CD14-positive monocyte (primary cell): ENCODE results near the gene LCE4A. TPM values are rescaled to one million over a fixed set of nuclear protein-coding genes. Genes with fewer than 3 reads are reported as not detected.

Source experiments
- DNase-seq, 3 donors: peaks; one replicate each; pipeline ENCODE4 v3.0.0-alpha.2; 2011 to 2022
- H2AFZ ChIP-seq: 2 replicates; pipeline ENCODE4 v1.6.0; 2012; ENCODE audit warnings: mild to moderate bottlenecking, low read depth, low read length, inconsistent platforms; ENCODE audit not compliant: insufficient read depth, poor library complexity, severe bottlenecking
- H3K27ac ChIP-seq, 2 donors: 1 replicate in 1 of 2; 2 replicates in 1 of 2; pipeline ENCODE4 v1.5.1; 2012 to 2013; ENCODE audit warnings: low read length in 2 of 2, control low read depth in 1 of 2, inconsistent platforms in 1 of 2, low read depth in 1 of 2, mild to moderate bottlenecking in 1 of 2
- H3K27me3 ChIP-seq, 2 donors: one replicate each; pipeline versions ENCODE4 v1.6.0 to v1.6.1; 2011 to 2013; ENCODE audit warnings: low read length in 2 of 2; ENCODE audit not compliant: control insufficient read depth in 2 of 2, insufficient read depth in 2 of 2
- H3K36me3 ChIP-seq, 2 donors: replicated peaks in 1 of 2; 1 replicate in 1 of 2; 2 replicates in 1 of 2; pipeline versions ENCODE4 v1.5.1 to v1.6.1; 2012 to 2013; ENCODE audit warnings: low read length in 2 of 2, control low read depth in 1 of 2, inconsistent platforms in 1 of 2, mild to moderate bottlenecking in 1 of 2; ENCODE audit not compliant: insufficient read depth in 2 of 2, control insufficient read depth in 1 of 2
- H3K4me1 ChIP-seq, 2 donors: 1 replicate in 1 of 2; 2 replicates in 1 of 2; pipeline versions ENCODE4 v1.5.1 to v1.6.1; 2012 to 2013; ENCODE audit warnings: low read length in 2 of 2, control low read depth in 1 of 2, inconsistent platforms in 1 of 2, mild to moderate bottlenecking in 1 of 2, moderate library complexity in 1 of 2; ENCODE audit not compliant: insufficient read depth in 2 of 2, control insufficient read depth in 1 of 2
- H3K4me2 ChIP-seq: replicated peaks from 2 replicates; pipeline ENCODE3; 2012; ENCODE audit warnings: low read length, moderate library complexity, mild to moderate bottlenecking; ENCODE audit not compliant: poor library complexity, severe bottlenecking; ENCODE audit errors: extremely low read depth
- H3K4me3 ChIP-seq, 3 experiments: fragments of 200-600 bp in 1 of 3; sonication (generic) in 1 of 3; replicated peaks in 1 of 3; 1 replicate in 2 of 3; 2 replicates in 1 of 3; pipeline ENCODE4 v1.5.1; 2011 to 2013; ENCODE audit warnings: low read length in 3 of 3, mild to moderate bottlenecking in 3 of 3, control low read depth in 2 of 3, low read depth in 2 of 3, inconsistent platforms in 1 of 3, moderate library complexity in 1 of 3
- H3K79me2 ChIP-seq: 2 replicates; pipeline ENCODE4 v1.6.0; 2012; ENCODE audit warnings: mild to moderate bottlenecking, control low read depth, inconsistent platforms, low read length, moderate library complexity; ENCODE audit not compliant: insufficient read depth
- H3K9ac ChIP-seq: 2 replicates; pipeline ENCODE4 v1.6.0; 2017; ENCODE audit warnings: low read length, mild to moderate bottlenecking; ENCODE audit not compliant: insufficient read depth, poor library complexity, severe bottlenecking
- H3K9me3 ChIP-seq, 2 donors: replicated peaks in 1 of 2; 1 replicate in 1 of 2; 2 replicates in 1 of 2; pipeline versions ENCODE4 v1.5.1 to v1.6.1; 2012 to 2013; ENCODE audit warnings: low read length in 2 of 2, control low read depth in 1 of 2; ENCODE audit not compliant: control insufficient read depth in 1 of 2, insufficient read depth in 1 of 2
- H4K20me1 ChIP-seq: 2 replicates; pipeline ENCODE4 v1.6.0; 2012; ENCODE audit warnings: mild to moderate bottlenecking, low read length, control low read depth, moderate library complexity; ENCODE audit not compliant: insufficient read depth
- H3K27ac Mint-ChIP-seq, 7 donors: one replicate each; pipeline ENCODE4 v1.8.0; 2020; ENCODE audit warnings: mild to moderate bottlenecking in 7 of 7, mixed read lengths in 7 of 7, moderate library complexity in 6 of 7, inconsistent platforms in 2 of 7
- H3K27me3 Mint-ChIP-seq, 3 donors: one replicate each; pipeline ENCODE4 v1.8.0; 2021 to 2022; ENCODE audit warnings: low read depth in 3 of 3, mild to moderate bottlenecking in 3 of 3, mixed read lengths in 3 of 3, moderate library complexity in 3 of 3, inconsistent platforms in 1 of 3
- H3K36me3 Mint-ChIP-seq, 2 donors: one replicate each; pipeline ENCODE4 v1.8.0; 2020; ENCODE audit warnings: mixed read lengths in 2 of 2, inconsistent platforms in 1 of 2, mild to moderate bottlenecking in 1 of 2
- H3K4me1 Mint-ChIP-seq: one replicate; pipeline ENCODE4 v1.8.0; 2020; ENCODE audit warnings: mild to moderate bottlenecking, mixed read lengths
- H3K4me3 Mint-ChIP-seq, 2 donors: one replicate each; pipeline ENCODE4 v1.8.0; 2020; ENCODE audit warnings: mild to moderate bottlenecking in 2 of 2, mixed read lengths in 2 of 2, moderate library complexity in 1 of 2
- H3K9me3 Mint-ChIP-seq, 7 donors: one replicate each; pipeline ENCODE4 v1.8.0; 2020 to 2022; ENCODE audit warnings: mixed read lengths in 7 of 7, mild to moderate bottlenecking in 6 of 7, moderate library complexity in 6 of 7, inconsistent platforms in 2 of 7
- WGBS: methylation state at CpG from one replicate; pipeline ENCODE4 v1.1.5; 2013; ENCODE audit warnings: missing lambda C conversion rate; ENCODE audit not compliant: insufficient coverage; 5-methylcytosine and 5-hydroxymethylcytosine counted together
- intact Hi-C, 2 donors: fragments of 100-400 bp; cut with micrococcal nuclease; formaldehyde crosslinking; loops; one replicate each; pipeline versions ENCODE4 v1.15.0 to v1.15.1; 2023
- polyA plus RNA-seq, 3 donors: library from polyadenylated mRNA; depleted of rRNA in 1 of 3; unstranded in 2 of 3; stranded (reverse) in 1 of 3; fragments of 300-500 nt in 2 of 3; fragments of >200 nt in 1 of 3; fragmentation: Illumina TruSeq in 2 of 3; gene quantifications; 1 replicate in 2 of 3; 2 replicates in 1 of 3; pipeline ENCODE4 v1.2.3, GENCODE V29; 2012 to 2021
- TF ChIP-seq, protein P1 (sequence below): fragments of 200-600 bp; IDR thresholded peaks from one replicate; pipeline ENCODE4 v1.8.0; 2022; ENCODE audit warnings: antibody characterized with exemption, mild to moderate bottlenecking

Gene LCE4A
- polyA plus RNA-seq, 3 donors, result not detected

DNA sequence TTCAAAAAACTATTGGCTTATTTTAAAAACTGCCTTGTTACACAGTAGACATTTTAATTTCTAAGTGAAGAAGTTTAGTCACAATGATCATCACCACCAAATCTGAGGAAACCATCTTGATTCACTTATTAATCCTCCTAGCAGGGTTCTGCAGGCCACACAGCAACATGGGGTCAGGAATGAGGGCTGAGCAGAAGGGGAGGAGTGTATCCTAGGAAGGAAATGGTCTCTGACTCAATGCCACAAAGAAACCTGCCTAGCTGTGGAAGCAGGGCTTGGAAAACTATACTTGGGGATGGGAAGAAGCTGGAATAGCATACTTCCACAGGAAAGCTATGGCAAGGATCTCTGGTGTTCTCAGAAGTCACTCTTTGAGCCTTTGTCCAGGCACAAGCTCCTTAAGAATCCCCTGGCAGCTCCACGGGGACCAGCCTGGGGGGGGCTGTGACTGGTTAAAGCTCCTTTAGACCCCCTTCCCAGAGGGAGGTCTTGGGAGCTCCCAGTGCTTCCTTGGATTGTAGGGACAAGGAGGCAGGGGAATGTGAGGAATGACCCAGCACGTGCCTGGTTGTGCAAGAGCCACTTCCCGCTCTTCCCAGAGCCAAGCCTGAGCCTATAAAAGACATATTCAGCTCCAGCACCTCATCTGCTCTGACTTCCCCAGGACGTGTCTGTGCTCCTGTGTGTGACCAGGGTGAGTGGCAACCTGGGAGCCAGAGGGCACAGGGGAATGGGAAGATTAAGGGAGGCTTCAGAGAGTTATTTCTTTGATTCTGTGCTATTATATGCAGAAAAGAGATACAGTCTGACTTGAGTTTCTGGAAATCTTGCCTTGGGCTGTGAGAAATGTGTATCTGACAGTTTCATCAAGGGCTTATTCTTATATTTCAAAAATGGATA lies 10.0 kb upstream of the LCE4A start, which contains the start of gene LCE2A:
TSS of gene LCE2A (plus strand) at position 645 of the 900 bp plus-strand sequence. CDS start 557 bp downstream, outside the sequence.
- no peak within 1 kb of the TSS for H3K4me3 ChIP-seq
- H3K27me3 ChIP-seq, result no peaks in the 10 kb centered on the region
- no peak within 1 kb of the TSS for H3K9ac ChIP-seq
- no peaks in the 10 kb centered on the region for H3K36me3 ChIP-seq
- no peak within 1 kb of the TSS for H3K4me2 ChIP-seq
- Mint-ChIP-seq H3K27ac (no peak within 1 kb of the TSS), H3K27me3 (peaks cover 0 to 12% (median 2%) of the 10 kb centered on the region in 3 donors), H3K4me1 (no peaks in the 10 kb centered on the region), H3K4me3 (no peak within 1 kb of the TSS), H3K9me3 (peaks cover 0 to 7% (median 6%) of the 10 kb centered on the region in 7 donors), H3K36me3 (no peaks in the 10 kb centered on the region)
- H3K79me2 ChIP-seq, result no peaks in the 10 kb centered on the region
- TF ChIP-seq, protein P1, sequence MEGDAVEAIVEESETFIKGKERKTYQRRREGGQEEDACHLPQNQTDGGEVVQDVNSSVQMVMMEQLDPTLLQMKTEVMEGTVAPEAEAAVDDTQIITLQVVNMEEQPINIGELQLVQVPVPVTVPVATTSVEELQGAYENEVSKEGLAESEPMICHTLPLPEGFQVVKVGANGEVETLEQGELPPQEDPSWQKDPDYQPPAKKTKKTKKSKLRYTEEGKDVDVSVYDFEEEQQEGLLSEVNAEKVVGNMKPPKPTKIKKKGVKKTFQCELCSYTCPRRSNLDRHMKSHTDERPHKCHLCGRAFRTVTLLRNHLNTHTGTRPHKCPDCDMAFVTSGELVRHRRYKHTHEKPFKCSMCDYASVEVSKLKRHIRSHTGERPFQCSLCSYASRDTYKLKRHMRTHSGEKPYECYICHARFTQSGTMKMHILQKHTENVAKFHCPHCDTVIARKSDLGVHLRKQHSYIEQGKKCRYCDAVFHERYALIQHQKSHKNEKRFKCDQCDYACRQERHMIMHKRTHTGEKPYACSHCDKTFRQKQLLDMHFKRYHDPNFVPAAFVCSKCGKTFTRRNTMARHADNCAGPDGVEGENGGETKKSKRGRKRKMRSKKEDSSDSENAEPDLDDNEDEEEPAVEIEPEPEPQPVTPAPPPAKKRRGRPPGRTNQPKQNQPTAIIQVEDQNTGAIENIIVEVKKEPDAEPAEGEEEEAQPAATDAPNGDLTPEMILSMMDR, result no peak
- no peak for DNase-seq
- no peaks in the 10 kb centered on the region for H4K20me1 ChIP-seq
- H3K27ac ChIP-seq, result no peak within 1 kb of the TSS
- no peak within 1 kb of the TSS for H2AFZ ChIP-seq
- intact Hi-C loops, result no loop called here
- H3K9me3 ChIP-seq, result no peaks in the 10 kb centered on the region
- no peaks in the 10 kb centered on the region for H3K4me1 ChIP-seq
- WGBS, result 20% methylated on average over 1 of the region's 4 CpGs

DNA sequence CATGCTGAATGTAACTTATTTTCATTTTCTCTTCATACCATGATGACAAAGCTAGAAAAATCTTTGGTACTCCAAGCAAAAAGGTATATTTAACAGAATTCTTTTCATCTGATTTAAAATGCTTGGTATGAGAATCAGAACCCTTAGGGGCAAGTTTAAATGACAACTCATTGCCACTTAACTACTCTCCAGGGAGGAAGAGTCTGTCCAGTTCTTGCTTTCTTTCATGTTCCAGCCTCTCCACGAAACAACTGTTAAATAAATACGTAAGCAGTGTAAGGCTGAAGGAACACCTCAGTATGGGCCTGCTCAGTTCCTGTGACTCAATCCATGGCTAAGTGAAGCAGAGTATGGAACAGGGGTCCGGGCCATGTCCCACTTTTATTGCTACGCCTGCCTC lies 8.2 kb upstream of the LCE4A start:
- no peak overlapping the region for H3K4me2 ChIP-seq
- H3K27me3 Mint-ChIP-seq, result peaks cover 0 to 9% (median 2%) of the 10 kb centered on the region in 3 donors
- intact Hi-C loops, result no loop called here
- no peaks in the 10 kb centered on the region for H3K36me3 Mint-ChIP-seq
- no peaks in the 10 kb centered on the region for H3K36me3 ChIP-seq
- H3K27ac Mint-ChIP-seq, result no peak overlapping the region
- no peak overlapping the region for H3K4me3 ChIP-seq
- H2AFZ ChIP-seq, result no peak overlapping the region
- TF ChIP-seq, protein P1, result no peak
- DNase-seq, result no peak
- H3K9me3 Mint-ChIP-seq, result peaks cover 0 to 11% (median 2%) of the 10 kb centered on the region in 7 donors
- no peaks in the 10 kb centered on the region for H3K9me3 ChIP-seq
- no peaks in the 10 kb centered on the region for H3K4me1 ChIP-seq
- 100% methylated on average over 2 of the region's 4 CpGs for WGBS
- no peak overlapping the region for H3K4me3 Mint-ChIP-seq
- H3K4me1 Mint-ChIP-seq, result no peaks in the 10 kb centered on the region
- no peaks in the 10 kb centered on the region for H3K27me3 ChIP-seq
- H3K79me2 ChIP-seq, result no peaks in the 10 kb centered on the region
- no peaks in the 10 kb centered on the region for H4K20me1 ChIP-seq
- H3K9ac ChIP-seq, result no peak overlapping the region
- no peak overlapping the region for H3K27ac ChIP-seq
